GM18907 (cell line): ENCODE measurements around the gene ATP6V1G1.
"Not testable (repeated sequence)": the region's sequence is repeated elsewhere in the genome, so short reads cannot be mapped to it uniquely, and the experiment has no call there.

Source experiments
- ATAC-seq: cut with Tn5 transposase; IDR thresholded peaks from one replicate; pipeline ENCODE4 v1.9.1; 2021; ENCODE audit warnings: mild to moderate bottlenecking, moderate library complexity; ENCODE audit not compliant: unreplicated experiment

The ATP6V1G1 gene

DNA sequence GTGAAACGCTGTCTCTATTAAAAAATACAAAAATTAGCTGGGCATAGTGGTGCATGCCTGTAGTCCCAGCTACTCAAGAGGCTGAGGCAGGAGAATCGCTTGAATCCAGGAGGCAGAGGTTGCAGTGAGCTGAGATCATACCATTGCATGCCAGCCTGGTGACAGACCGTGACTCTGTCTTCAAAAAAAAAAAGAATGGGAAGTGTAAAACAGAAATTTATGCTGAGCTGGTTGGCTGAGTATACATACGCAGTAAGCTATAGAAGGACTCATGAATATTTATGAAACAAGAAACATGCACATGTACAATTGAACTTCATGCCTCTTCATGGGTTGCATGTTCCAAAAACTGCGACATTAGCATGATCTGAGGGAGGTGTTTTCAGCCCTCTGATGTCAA, 10.8 kb upstream of the ATP6V1G1 start:
- ATAC-seq: not testable (repeated sequence)

DNA sequence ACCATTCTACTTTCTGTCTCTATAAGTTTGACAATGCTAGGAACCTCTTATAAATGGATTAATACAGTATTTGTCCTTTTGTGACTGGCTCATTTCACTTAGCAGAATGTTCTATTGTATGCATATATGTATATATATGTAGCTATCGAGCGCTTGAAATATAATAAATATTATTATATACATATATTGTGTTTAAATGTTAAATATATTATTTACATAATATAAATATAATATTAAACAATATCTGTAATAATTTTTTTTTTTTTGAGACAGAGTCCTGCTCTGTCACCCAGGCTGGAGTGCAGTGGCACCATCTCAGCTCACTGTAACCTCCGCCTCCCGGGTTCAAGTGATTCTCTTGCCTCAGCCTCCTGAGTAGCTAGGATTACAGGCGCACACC, 9.4 kb upstream of the ATP6V1G1 start:
- not testable (repeated sequence) for ATAC-seq

DNA sequence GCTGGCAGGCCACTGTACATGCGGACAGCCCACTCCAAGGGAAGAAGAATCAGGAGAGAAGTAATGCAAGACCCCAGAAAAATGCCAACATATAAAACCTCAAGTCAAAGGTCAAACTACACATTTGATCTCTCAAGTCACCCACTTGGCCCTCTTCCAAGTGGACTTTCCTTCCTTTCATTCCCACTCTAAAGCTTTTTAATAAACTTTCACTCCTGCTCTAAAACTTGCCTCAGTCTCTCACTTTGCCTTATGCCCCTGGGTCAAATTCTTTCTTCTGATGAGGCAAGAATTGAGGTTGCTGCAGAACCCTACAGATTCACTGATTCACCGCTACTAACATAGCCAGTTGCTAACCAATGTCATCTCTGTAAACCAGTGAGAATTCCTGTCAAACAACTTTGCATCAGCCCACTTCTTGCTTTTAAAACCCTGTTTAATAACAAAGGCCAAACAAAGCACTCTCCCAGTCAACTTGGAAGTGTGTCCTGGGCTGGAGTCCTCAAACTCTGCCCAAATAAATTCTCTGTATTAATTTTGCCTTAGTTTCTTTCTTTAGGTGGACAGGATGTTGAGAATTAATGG, 6.9 kb upstream of the ATP6V1G1 start:
- no peak for ATAC-seq

DNA sequence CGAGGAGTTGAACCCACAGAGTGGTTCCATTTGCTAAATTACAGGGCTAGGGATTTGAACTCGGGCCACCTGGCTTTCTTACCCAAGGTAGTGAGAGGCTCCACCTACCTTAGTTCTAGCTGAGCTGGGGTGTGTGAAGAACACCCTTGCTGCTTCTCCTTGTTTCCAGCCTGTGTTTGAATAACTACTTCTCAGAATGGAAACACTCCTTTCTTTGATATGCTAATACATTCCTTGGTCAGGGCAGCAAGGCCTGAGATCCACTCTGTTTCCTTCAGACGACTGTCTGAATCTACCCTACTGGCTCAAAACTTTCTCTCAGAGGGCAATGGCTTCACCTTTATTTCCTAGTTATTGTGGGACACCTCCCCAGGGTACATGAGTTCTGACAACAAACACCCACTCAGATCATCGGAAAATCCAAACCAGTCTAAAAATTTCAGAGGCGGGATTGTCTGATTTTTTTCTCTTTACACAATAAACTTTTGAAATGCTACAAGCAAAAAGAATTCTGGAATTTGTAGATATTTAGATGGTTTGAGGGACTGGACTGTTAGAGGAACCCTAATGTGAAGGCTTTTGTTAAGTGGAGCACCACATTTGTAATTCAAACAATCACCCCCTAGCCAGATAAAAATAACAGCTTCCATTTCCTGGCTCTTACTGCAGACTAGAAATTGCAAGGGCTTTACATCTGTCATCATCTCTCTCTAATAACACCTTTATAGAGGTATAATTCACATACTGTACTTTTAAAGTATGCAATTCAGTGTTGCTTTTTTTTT, 4.0 kb upstream of the ATP6V1G1 start:
- no peak for ATAC-seq

DNA sequence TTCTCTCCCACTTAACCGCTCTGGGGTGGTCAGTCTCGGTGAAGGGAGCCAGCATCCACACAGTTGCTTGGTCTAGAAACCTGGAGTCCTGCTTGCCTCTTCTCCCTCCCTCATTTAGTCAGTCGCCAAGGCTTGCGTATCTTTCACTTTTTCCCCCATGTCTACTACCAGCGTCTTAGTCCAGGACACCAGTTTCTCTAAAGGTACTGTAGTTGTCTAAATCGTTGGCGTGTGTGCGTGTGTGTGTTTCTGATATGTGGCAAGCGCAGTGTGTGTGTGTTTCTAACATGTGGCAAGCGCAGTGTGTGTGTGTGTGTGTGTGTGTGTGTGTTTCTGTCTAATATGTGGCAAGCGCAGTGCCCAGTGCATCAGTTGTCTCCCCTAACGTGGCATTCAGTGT, 641 bp downstream of the ATP6V1G1 start:
- no peak for ATAC-seq

DNA sequence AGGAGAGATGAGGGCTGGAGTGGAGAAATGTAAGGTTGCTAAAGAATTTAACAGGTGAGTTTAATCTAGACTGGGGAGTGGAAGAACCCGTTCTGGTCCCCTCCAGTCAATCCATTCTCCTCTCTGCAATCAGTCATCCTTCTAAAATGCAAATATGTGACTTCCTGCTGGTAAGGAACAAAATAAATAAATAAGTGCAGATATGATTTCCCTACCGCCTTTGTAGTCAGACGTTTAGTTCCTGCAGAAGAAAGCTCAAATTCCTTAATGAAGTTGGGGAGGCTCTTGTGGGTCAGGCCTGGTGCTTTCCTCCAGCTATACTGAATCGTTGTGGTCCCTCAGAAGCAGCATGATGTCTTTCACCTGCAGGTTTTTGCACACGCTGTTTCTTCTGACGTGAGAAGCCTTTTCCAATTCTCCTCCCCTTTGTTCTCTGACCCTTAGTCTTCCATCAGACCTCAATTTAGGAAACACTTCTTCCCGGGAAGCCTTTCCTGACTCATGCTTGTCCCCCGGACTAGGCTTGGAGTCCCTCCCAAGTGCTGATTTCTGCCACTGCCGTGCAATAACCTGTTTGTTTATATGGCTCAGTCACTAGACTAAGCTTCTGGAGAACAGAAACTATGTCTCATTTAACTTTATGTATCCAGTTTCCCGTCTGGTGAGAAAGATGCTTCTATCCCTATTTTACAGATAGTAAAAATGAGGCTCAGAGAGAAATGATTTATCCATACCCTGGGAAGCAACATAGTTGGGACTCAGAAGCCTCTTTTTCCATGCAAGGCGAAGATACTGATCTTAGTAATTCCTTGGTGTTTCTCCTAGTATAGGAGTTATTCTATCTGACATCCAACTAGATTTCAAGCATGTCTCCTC, 1.3 kb downstream of the ATP6V1G1 start:
- no peak for ATAC-seq

DNA sequence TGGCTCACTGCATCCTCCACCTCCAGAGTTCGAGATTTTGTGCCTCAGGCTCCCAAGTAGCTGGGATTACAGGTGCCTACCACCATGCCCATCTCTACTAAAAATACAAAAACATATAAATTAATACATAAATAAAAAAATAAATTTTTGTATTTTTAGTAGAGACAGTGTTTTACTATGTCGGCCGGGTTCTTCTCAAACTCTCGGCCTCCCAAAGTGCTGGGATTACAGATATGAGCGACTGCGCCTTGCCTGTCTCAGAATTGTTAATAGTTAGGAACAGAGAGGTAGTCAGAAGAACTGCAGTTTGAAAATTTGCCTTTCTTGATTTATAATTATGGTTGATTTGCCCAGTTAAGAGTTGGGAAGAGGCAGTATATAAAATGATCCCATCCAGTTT, 2.8 kb downstream of the ATP6V1G1 start:
- ATAC-seq: no peak

DNA sequence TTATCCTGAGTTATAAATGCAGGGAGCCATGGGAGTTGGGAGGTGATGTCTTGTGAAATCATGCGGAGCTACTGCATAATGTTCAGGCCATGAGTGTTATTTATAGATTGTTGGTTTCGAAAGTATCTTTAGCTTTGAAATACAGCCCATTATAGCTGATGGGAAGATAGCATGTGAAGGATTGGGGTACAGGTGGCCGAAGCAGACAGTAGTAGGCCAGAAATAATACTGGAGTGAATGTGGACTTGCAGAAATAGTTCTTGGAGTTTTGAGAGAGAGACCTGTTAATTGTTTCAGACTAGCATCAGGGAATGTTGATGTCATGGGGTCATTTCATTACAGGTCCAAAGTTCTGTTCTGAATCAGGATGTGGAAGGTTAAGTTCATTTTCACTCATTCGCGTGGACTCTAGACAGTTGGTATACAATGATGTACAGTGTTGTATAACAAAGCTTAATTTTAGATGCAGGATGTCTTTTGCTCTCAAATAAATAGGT, 3.8 kb downstream of the ATP6V1G1 start:
- ATAC-seq: no peak

DNA sequence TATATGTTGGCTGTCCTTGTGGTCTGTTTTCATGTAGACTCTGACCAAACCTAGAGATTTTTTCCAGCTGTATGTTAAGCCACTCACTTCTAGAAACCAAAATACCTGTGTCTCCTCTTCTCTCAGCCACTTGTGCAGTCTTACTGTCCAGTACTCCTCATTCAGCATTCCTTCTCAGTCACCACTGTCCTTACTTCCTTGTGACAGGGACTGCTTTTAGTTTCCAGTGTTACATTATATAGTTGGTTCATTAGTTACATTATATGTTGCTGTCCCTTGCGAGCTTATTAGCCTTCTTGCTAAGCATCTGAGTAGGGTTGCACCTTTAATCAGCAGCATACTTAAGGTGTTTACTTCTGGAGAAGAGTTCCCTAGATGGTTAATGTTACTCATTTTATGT, 4.3 kb downstream of the ATP6V1G1 start:
- ATAC-seq: no peak

DNA sequence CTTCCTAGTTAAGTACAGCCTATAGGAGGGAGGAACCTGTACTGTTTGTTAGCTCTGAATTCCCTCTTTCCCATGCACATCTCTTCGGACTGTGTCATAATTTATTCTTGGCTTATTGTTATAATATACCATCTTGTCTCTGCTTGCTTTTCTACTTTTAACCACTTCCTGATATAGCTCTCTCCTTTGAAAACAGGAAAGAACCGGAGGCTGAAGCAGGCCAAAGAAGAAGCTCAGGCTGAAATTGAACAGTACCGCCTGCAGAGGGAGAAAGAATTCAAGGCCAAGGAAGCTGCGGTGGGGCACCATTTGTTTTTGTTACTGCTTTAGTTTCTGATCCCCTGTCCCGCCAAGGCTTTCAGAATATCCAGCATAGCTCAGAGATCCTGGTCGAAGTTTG, 4.8 kb downstream of the ATP6V1G1 start:
- no peak for ATAC-seq

DNA sequence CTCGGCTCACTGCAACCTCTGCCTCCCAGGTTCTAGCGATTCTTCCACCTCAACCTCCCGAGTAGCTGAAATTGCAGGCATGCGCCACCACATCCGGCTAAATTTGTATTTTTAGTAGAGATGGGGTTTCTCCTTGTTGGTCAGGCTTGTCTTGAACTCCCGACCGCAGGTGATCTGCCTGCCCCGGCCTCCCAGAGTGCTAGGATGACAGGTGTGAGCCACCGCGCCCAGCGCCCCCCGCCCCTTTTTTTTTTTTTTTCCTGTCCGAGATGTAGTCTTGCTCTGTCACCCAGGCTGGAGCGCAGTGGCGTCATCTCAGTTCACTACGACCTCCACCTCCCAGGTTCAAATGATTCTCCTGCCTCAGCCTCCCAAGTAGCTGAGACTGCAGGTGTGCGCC, 6.6 kb downstream of the ATP6V1G1 start:
- no peak for ATAC-seq

DNA sequence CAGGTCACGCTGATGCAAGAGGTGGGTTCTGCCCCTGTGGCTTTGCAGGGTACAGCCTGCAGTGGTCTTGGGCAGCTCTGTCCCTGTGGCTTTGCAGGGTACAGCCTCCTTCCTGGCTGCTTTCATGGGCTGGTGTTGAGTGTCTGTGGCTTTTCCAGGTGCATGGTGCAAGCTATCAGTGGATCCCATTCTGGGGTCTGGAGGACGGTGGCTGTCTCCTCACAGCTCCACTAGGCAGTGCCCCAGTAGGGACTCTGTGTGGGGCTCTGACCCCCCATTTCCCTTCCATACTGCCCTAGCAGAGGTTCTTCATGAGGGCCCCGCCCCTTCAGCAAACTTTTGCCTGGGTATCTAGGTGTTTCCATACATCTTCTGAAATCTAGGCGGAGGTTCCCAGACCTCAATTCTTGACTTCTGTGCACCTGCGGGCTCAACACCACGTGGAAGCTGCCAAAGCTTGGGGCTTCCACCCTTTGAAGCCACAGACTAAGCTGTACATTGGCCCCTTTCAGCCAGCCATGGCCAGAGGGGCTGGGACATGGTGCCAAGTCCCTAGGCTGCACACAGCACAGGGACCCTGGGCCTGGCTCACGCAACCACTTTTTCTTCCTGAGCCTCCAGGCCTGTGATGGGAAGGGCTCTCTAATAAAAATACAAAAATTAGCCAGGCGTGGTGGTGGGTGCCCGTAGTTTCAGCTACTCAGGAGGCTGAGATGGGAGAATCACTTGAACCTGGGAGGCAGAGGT, 13.1 kb downstream of the ATP6V1G1 start:
- ATAC-seq: not testable (repeated sequence)

DNA sequence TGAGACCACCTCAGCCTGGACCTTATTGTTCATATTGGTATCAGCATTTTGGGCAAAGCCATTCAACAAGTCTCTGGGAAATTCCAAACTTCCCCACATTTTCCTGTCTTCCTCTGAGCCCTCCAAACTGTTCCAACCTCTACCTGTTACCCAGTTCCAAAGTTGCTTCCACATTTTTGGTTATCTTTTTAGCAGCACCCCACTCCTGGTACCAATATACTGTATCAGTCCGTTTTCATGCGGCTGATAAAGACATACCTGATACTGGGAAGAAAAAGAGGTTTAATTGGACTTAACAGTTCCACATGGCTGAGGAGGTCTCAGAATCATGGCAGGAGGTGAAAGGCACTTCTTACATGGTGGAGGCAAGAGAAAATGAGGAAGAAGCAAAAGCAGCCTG, 14.2 kb downstream of the ATP6V1G1 start:
- not testable (repeated sequence) for ATAC-seq

DNA sequence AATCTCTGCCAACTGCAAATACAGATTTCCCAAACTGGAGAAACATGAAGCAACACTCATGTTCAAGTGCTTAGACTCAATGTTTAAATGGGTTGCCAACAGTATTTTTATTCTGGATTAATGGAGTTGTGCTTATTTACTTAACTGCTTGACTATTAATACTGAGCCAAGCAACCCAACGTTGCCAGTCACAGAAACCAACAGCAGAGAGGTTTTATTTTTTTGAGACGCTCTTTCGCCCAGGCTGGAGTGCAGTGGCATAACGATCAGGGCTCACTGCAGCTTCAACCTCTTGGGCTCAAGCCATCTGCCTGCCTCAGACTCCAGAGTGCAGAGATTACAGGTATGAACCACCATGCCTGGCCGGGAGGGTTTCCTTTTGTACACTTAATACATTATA, 15.1 kb downstream of the ATP6V1G1 start:
- no peak for ATAC-seq

DNA sequence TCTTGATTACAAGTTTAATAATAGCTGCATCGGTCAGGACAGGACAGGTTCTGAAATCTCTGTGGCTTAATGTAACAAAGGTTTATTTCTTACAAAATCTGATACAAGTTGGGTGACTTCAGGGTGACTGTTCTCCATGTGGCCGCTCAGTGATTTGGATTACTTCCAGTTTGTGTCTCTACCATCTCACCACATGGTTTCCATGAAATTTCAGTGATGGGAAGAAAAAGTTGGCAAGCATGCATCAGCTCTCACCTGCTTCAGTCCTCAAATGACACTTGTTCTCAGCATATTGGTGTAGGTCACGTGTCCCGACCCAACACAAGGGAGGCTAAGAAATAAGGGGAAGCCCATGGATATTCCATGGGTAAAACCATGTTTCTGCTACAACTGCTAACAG, 15.7 kb downstream of the ATP6V1G1 start:
- no peak for ATAC-seq

DNA sequence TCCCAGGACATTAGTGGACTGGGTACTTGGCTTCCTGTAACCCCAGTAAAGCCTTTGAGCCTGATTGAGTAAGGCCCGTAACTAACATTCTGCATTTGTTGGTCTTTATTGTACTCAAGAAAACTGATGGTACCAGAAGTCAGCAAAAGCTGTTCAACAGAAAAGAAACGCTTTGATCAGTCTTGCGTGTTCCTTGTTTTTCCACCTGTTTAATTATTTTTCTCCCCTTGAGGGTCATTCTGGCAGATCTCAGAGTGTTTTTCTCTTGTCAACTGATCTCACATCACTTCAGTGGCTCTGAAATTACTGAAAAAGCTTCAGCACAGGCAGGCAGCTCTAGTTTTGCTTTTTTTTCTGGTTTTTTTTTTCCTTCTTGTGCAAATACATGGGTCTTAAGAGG, 17.4 kb downstream of the ATP6V1G1 start:
- ATAC-seq: no peak

DNA sequence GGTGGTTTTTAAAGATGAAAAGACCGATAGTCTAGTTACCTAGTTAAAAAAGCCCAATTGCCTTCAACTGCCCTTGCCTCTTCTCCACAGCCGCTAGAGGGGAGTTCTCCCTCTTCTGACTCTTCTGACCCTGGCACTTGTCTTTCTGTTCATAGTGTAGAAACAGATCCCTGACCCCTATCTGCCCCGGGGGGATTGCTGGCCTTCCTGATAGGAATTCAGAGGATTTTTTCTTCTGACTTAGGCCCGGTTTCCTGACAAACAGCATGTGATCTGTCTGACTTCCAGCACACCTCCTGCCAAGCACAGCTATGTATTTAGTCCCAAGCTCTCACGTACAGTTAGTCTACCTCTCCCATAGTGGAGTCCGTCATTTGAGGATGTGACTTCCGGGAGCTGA, 18.5 kb downstream of the ATP6V1G1 start:
- no peak for ATAC-seq

DNA sequence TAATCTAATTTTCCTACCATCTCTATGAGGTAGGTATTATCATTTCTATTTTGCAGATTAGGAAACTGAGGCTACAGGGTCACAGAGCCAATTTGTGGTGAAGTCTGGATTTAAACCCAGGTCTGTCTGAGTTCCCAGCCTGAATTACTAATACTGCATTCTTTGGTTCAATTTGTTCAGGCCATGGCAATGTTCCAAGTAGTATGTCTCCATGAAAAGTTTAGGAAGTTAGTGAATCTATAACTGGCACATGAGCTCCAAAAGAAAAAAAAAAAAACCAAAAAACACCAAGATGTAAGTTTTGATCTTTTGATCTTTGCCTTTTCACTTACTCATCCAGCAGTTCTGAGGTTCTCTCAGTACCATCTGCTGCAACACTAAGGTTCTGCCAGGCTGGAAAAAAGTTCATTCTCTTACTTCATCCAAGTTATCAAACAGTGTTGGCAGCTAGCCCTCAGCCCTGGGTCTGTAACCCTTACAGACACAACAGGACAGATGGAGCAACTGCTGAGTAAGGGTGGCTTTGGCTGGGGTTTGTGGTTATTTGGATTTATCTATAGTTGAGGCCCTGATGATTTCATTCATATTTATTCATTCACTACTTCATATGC, 19.1 kb downstream of the ATP6V1G1 start:
- no peak for ATAC-seq

DNA sequence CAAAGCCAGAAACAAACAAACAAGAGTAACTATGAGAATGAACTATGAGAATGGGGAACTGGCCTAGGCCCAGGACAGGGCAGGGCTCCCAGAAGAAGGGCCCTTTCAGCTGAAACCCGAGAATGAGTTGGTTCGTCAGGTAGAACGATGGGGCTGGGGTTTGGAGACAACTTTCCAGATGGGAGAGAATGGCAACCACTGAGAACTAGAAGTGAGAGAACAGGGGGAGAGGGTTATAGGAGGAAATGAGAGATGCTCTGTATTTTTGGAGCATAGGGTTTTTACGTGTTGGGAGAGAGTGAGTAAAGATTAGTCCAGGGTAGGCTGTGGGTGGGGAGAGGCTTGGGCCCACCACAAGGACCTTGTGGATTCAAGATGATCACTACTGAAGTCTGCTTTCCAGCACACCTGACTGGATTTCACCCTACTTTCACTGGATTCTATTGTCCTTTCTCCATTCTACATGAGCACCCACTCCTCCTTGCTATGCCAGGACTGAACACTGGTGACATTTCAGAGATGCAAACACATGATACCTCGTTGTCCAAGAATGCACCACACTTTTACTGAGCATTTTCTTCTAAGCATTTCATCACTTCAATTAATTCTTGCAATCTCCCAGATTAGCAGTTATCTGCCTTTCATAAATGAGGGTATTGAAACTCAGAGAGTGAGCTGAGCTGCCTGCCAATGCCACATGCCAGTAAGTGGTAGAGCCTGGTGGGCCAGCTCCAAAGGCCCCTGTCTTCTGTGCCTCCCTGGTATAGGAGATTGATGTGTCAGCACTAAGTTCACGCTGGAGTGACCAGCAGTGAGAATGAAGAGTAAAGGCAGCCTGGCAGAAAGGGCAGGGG, 20.3 kb downstream of the ATP6V1G1 start:
- peak; percentile 33 for ATAC-seq

DNA sequence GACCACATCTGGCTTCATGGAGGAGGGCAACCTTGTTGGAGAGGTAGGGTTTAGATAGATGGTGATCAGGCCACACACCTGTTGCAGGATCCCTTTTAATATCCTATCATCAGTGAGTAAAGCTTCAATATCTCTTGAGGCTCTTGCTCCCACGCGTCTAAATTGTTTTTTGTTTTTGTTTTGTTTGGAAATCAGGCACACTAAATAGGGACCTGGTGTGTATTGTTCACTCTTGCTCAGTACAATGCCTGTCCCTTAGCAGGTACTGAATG, 20.9 kb downstream of the ATP6V1G1 start:
- ATAC-seq: no peak
